GM12892 (cell line): ENCODE data around the gene KCNK16.

Source experiments
- POLR2A ChIP-seq: IDR thresholded peaks from 2 replicates; pipeline ENCODE4 v1.6.1; 2011; ENCODE audit warnings: low read depth, low read length, control low read depth
- POLR2AphosphoS5 ChIP-seq: IDR thresholded peaks from 2 replicates; pipeline ENCODE4 v1.6.1; 2011; ENCODE audit warnings: low read depth, low read length, control low read depth
- TAF1 ChIP-seq: IDR thresholded peaks from 2 replicates; pipeline ENCODE4 v1.6.1; 2011; ENCODE audit warnings: low read depth, mild to moderate bottlenecking, control low read depth, low read length, borderline replicate concordance

DNA sequence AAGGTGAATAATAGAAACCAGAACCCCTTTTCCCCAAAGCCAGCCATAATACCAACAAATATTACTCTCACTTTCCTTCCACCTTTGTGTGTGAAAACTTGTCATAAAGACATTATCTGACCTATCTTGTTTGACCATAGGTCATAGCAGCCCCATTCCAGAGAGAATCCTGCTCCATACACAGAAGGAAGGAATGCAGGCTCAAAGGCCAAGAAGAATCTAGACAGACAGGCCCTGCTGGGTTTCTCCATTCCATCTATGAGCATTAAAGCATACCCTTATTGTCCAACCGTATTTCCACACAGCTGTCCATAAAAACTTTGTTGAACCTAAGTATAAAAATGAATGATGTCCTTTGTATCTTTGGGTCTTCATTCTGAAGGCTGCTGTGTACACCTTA is 52.5 kb downstream of the KCNK16 start:
- no peak for TF ChIP-seq POLR2A
- TF ChIP-seq POLR2AphosphoS5: no peak
- no peak for TF ChIP-seq TAF1
